HL-60 (cell line): ENCODE measurements around the gene DCC.

ENCODE experiments used
- DNase-seq, 2 experiments: peaks; one replicate each; pipeline ENCODE4 v3.0.0-alpha.2; 2010 to 2020; ENCODE audit warnings: low read depth in 1 of 2, low spot score in 1 of 2
- H3K27ac ChIP-seq: fragments of 250-450 bp; sonication (Bioruptor Pico); replicated peaks from 2 replicates; pipeline ENCODE4 v1.5.1; 2020; ENCODE audit warnings: mild to moderate bottlenecking, moderate library complexity
- H3K27me3 ChIP-seq: fragments of 250-450 bp; sonication (Bioruptor Pico); 2 replicates; pipeline ENCODE4 v1.5.1; 2021; ENCODE audit warnings: mild to moderate bottlenecking, moderate library complexity; ENCODE audit not compliant: insufficient read depth, poor library complexity, severe bottlenecking
- H3K4me3 ChIP-seq: replicated peaks from 2 replicates; pipeline ENCODE4 v1.5.1; 2011; ENCODE audit warnings: mild to moderate bottlenecking, control low read depth, low read length; ENCODE audit not compliant: insufficient read depth
- CTCF ChIP-seq: IDR thresholded peaks from one replicate; pipeline ENCODE4 v1.5.1; 2011; ENCODE audit warnings: low read length, control low read depth, inconsistent platforms; ENCODE audit not compliant: insufficient read depth
- GABPA ChIP-seq: IDR thresholded peaks from 2 replicates; pipeline ENCODE4 v1.6.1; 2012; ENCODE audit warnings: low read depth
- POLR2AphosphoS5 ChIP-seq: IDR thresholded peaks from 2 replicates; pipeline ENCODE4 v1.6.1; 2012; ENCODE audit warnings: low read depth
- REST ChIP-seq: IDR thresholded peaks from 2 replicates; pipeline ENCODE4 v1.6.1; 2012; ENCODE audit warnings: low read depth; ENCODE audit not compliant: insufficient replicate concordance
- SPI1 ChIP-seq: IDR thresholded peaks from 2 replicates; pipeline ENCODE4 v1.6.1; 2012; ENCODE audit warnings: low read depth, mild to moderate bottlenecking, borderline replicate concordance

Gene DCC

GRCh38 chr18:52588931-52589330, 248.9 kb downstream of the DCC start:
- DNase-seq, result no peak
- Histone ChIP-seq H3K4me3 (no peak overlapping the region), H3K27ac (no peak overlapping the region), H3K27me3 (no peaks in the 10 kb centered on the region)
- TF ChIP-seq POLR2AphosphoS5 (no peak), CTCF (no peak), REST (no peak), SPI1 (no peak), GABPA (no peak)

GRCh38 chr18:52596748-52597435, 256.9 kb downstream of the DCC start:
- DNase-seq, result no peak
- no peaks in the 10 kb centered on the region for H3K27me3 ChIP-seq

More at GRCh38 chr18:52596748-52597435, 256.9 kb downstream of the DCC start:
- H3K27ac ChIP-seq, result no peak overlapping the region
- H3K4me3 ChIP-seq, result no peak overlapping the region
- TF ChIP-seq SPI1 (no peak), POLR2AphosphoS5 (no peak), CTCF (no peak), GABPA (no peak), REST (no peak)
